Neural cell (in vitro differentiated cells): Measurements from ENCODE around the gene LINC01488. TPM values are rescaled to one million over a fixed set of nuclear protein-coding genes. Genes with fewer than 3 reads are reported as not detected.

ENCODE experiments used
- H2AFZ ChIP-seq: fragments of 200-600, 300-800 bp; sonication (generic), shearing (Covaris generic); 2 replicates; pipeline ENCODE4 v1.6.0; 2014; ENCODE audit warnings: low read depth, mild to moderate bottlenecking, antibody characterized with exemption, low read length, moderate library complexity
- H3F3A ChIP-seq: fragments of 200-600 bp; shearing (Covaris generic); 2 replicates; pipeline ENCODE4 v1.6.1; 2016; ENCODE audit warnings: mild to moderate bottlenecking, moderate library complexity, mixed read lengths, antibody characterized with exemption, low read length; ENCODE audit not compliant: insufficient read depth, poor library complexity, severe bottlenecking
- H3K27ac ChIP-seq: fragments of 200-600, 300-800 bp; sonication (generic), shearing (Covaris generic); 2 replicates; pipeline ENCODE4 v1.5.1; 2014; ENCODE audit warnings: mild to moderate bottlenecking, low read length, moderate library complexity
- H3K27me3 ChIP-seq: fragments of 300-800, 200-600 bp; sonication (generic), shearing (Covaris generic); 2 replicates; pipeline ENCODE4 v1.6.0; 2014; ENCODE audit warnings: mild to moderate bottlenecking, low read depth, low read length, moderate library complexity; ENCODE audit not compliant: insufficient read depth
- H3K36me3 ChIP-seq: fragments of 300-800, 200-600 bp; sonication (generic), shearing (Covaris generic); 2 replicates; pipeline ENCODE4 v1.5.1; 2014; ENCODE audit warnings: mild to moderate bottlenecking, antibody characterized with exemption, low read length, moderate library complexity; ENCODE audit not compliant: insufficient read depth
- H3K4me2 ChIP-seq: fragments of 300-800, 200-600 bp; sonication (generic), shearing (Covaris generic); 2 replicates; pipeline ENCODE4 v1.6.0; 2014; ENCODE audit warnings: mild to moderate bottlenecking, low read length
- H3K4me3 ChIP-seq: fragments of 300-800, 200-600 bp; sonication (generic), shearing (Covaris generic); 2 replicates; pipeline ENCODE4 v1.5.1; 2014; ENCODE audit warnings: mild to moderate bottlenecking, low read length, moderate library complexity
- H3K79me2 ChIP-seq: fragments of 200-600 bp; shearing (Covaris generic); replicated peaks from 2 replicates; pipeline ENCODE4 v1.6.0; 2014; ENCODE audit warnings: mild to moderate bottlenecking, low read length, moderate library complexity; ENCODE audit not compliant: insufficient read depth
- H3K9ac ChIP-seq: fragments of 300-800, 200-600 bp; sonication (generic), shearing (Covaris generic); 2 replicates; pipeline ENCODE4 v1.6.1; 2016; ENCODE audit warnings: mild to moderate bottlenecking, low read length, mixed read lengths
- H3K9me2 ChIP-seq: fragments of 200-600 bp; shearing (Covaris generic); 2 replicates; pipeline ENCODE4 v1.6.1; 2016; ENCODE audit warnings: mild to moderate bottlenecking, low read length, mixed read lengths; ENCODE audit not compliant: insufficient read depth
- H3K9me3 ChIP-seq: fragments of 200-600, 300-800 bp; sonication (generic), shearing (Covaris generic); 2 replicates; pipeline ENCODE4 v1.6.1; 2016; ENCODE audit warnings: mild to moderate bottlenecking, mixed run types, low read length, moderate library complexity, mixed read lengths
- H4K20me1 ChIP-seq: fragments of 200-600 bp; shearing (Covaris generic); 2 replicates; pipeline ENCODE4 v1.6.1; 2016; ENCODE audit warnings: mild to moderate bottlenecking, mixed run types; ENCODE audit not compliant: insufficient read depth
- EP300 ChIP-seq: fragments of 450-650 bp; conservative IDR thresholded peaks from 2 replicates; pipeline ENCODE4 v1.6.1; 2014; ENCODE audit warnings: antibody characterized with exemption, mild to moderate bottlenecking, moderate library complexity; ENCODE audit not compliant: poor library complexity, severe bottlenecking
- EZH2 ChIP-seq: fragments of 200-600, 300-800 bp; shearing (Covaris generic), sonication (generic); IDR thresholded peaks from 2 replicates; pipeline ENCODE4 v1.6.1; 2014; ENCODE audit warnings: antibody characterized with exemption, low read length, borderline replicate concordance, mild to moderate bottlenecking; ENCODE audit not compliant: insufficient read depth, poor library complexity, severe bottlenecking
- MXI1 ChIP-seq: fragments of 450-650 bp; conservative IDR thresholded peaks from 2 replicates; pipeline ENCODE4 v1.6.1; 2014; ENCODE audit warnings: antibody characterized with exemption, mild to moderate bottlenecking; ENCODE audit not compliant: poor library complexity, severe bottlenecking
- POLR2AphosphoS5 ChIP-seq: IDR thresholded peaks from 2 replicates; pipeline ENCODE4 v1.6.1; 2012
- RAD21 ChIP-seq: fragments of 450-650 bp; conservative IDR thresholded peaks from 2 replicates; pipeline ENCODE4 v1.6.1; 2014; ENCODE audit warnings: antibody characterized with exemption, mild to moderate bottlenecking, moderate library complexity
- SMC3 ChIP-seq: fragments of 450-650 bp; conservative IDR thresholded peaks from 2 replicates; pipeline ENCODE4 v1.6.1; 2014; ENCODE audit warnings: antibody characterized with exemption, mild to moderate bottlenecking, moderate library complexity; ENCODE audit not compliant: poor library complexity
- TAF1 ChIP-seq: IDR thresholded peaks from 2 replicates; pipeline ENCODE4 v1.6.1; 2012; ENCODE audit warnings: low read depth
- polyA plus RNA-seq: library from polyadenylated mRNA; depleted of rRNA; stranded (reverse); fragments of >200 nt; gene quantifications from 2 replicates; pipeline ENCODE4 v1.2.3, GENCODE V29; 2014
- TF ChIP-seq, protein P1 (sequence below): fragments of 450-650 bp; IDR thresholded peaks from 2 replicates; pipeline ENCODE4 v1.5.1; 2014; ENCODE audit warnings: antibody characterized with exemption, mild to moderate bottlenecking, moderate library complexity; ENCODE audit not compliant: poor library complexity, severe bottlenecking
- TF ChIP-seq, protein P2 (sequence below): IDR thresholded peaks from 2 replicates; pipeline ENCODE4 v1.6.1; 2012; ENCODE audit warnings: borderline replicate concordance

Gene LINC01488
- polyA plus RNA-seq, 1 donor from 2014 or later = not detected

GRCh38 chr11:69526453-69526810 is 45.0 kb downstream of the LINC01488 start:
- Histone ChIP-seq H3K36me3 (no peaks in the 10 kb centered on the region), H3F3A (no peaks in the 10 kb centered on the region), H3K4me2 (no peak overlapping the region), H3K27me3 (no peaks in the 10 kb centered on the region), H2AFZ (no peak overlapping the region), H3K9ac (no peak overlapping the region), H3K79me2 (no peaks in the 10 kb centered on the region), H3K9me3 (no peaks in the 10 kb centered on the region), H3K27ac (no peak overlapping the region), H3K9me2 (no peaks in the 10 kb centered on the region), H4K20me1 (no peaks in the 10 kb centered on the region), H3K4me3 (no peak overlapping the region)
- TF ChIP-seq TAF1 = no peak
- no peak for TF ChIP-seq POLR2AphosphoS5
- TF ChIP-seq, protein P1, sequence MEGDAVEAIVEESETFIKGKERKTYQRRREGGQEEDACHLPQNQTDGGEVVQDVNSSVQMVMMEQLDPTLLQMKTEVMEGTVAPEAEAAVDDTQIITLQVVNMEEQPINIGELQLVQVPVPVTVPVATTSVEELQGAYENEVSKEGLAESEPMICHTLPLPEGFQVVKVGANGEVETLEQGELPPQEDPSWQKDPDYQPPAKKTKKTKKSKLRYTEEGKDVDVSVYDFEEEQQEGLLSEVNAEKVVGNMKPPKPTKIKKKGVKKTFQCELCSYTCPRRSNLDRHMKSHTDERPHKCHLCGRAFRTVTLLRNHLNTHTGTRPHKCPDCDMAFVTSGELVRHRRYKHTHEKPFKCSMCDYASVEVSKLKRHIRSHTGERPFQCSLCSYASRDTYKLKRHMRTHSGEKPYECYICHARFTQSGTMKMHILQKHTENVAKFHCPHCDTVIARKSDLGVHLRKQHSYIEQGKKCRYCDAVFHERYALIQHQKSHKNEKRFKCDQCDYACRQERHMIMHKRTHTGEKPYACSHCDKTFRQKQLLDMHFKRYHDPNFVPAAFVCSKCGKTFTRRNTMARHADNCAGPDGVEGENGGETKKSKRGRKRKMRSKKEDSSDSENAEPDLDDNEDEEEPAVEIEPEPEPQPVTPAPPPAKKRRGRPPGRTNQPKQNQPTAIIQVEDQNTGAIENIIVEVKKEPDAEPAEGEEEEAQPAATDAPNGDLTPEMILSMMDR = no peak
- no peak for TF ChIP-seq SMC3
- TF ChIP-seq, protein P2, sequence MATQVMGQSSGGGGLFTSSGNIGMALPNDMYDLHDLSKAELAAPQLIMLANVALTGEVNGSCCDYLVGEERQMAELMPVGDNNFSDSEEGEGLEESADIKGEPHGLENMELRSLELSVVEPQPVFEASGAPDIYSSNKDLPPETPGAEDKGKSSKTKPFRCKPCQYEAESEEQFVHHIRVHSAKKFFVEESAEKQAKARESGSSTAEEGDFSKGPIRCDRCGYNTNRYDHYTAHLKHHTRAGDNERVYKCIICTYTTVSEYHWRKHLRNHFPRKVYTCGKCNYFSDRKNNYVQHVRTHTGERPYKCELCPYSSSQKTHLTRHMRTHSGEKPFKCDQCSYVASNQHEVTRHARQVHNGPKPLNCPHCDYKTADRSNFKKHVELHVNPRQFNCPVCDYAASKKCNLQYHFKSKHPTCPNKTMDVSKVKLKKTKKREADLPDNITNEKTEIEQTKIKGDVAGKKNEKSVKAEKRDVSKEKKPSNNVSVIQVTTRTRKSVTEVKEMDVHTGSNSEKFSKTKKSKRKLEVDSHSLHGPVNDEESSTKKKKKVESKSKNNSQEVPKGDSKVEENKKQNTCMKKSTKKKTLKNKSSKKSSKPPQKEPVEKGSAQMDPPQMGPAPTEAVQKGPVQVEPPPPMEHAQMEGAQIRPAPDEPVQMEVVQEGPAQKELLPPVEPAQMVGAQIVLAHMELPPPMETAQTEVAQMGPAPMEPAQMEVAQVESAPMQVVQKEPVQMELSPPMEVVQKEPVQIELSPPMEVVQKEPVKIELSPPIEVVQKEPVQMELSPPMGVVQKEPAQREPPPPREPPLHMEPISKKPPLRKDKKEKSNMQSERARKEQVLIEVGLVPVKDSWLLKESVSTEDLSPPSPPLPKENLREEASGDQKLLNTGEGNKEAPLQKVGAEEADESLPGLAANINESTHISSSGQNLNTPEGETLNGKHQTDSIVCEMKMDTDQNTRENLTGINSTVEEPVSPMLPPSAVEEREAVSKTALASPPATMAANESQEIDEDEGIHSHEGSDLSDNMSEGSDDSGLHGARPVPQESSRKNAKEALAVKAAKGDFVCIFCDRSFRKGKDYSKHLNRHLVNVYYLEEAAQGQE = no peak
- TF ChIP-seq MXI1 = no peak
- TF ChIP-seq EZH2 = no peak
- no peak for TF ChIP-seq EP300
- no peak for TF ChIP-seq RAD21

- no peaks in the 10 kb centered on the region for H4K20me1 ChIP-seq
- H3K9me3 ChIP-seq = no peaks in the 10 kb centered on the region
- H3K27ac ChIP-seq = no peak overlapping the region
- H2AFZ ChIP-seq = no peak overlapping the region
- no peaks in the 10 kb centered on the region for H3K9me2 ChIP-seq
- H3K36me3 ChIP-seq = no peaks in the 10 kb centered on the region
- H3K9ac ChIP-seq = no peak overlapping the region
- no peaks in the 10 kb centered on the region for H3K79me2 ChIP-seq
- TF ChIP-seq RAD21 (no peak), SMC3 (no peak), EZH2 (no peak), TAF1 (no peak), EP300 (no peak)
- TF ChIP-seq, protein P1 = no peak
- TF ChIP-seq, protein P2 = no peak
- no peak overlapping the region for H3K4me2 ChIP-seq
- no peaks in the 10 kb centered on the region for H3K27me3 ChIP-seq
- H3F3A ChIP-seq = no peaks in the 10 kb centered on the region
- H3K4me3 ChIP-seq = no peak overlapping the region
Observed at GRCh38 chr11:69529001-69529400, 47.5 kb downstream of the LINC01488 start.
